ENCODE data around the gene ZNF618. TPM values are rescaled to one million over a fixed set of nuclear protein-coding genes. Genes with fewer than 3 reads are reported as not detected.

The ZNF618 gene
- total RNA-seq, 4 donors from 2014 or later = 2.9 to 5.8 (median 4.2) TPM

- H3K27me3 ChIP-seq = no peaks in the 10 kb centered on the region
- peaks cover 8% of the 10 kb centered on the region for H3K4me1 ChIP-seq
- no peak for DNase-seq (ENCODE audit: low spot score in 2 of 2)
- 95% methylated on average over 3 of the region's 3 CpGs for WGBS
- peaks cover 6% of the 10 kb centered on the region for H3K36me3 ChIP-seq
- H3K27ac ChIP-seq = no peak overlapping the region
- no peak overlapping the region for H3K4me3 ChIP-seq
- TF ChIP-seq EP300 (IDR thresholded peaks at IDR 0.05) = no peak
- no peak for TF ChIP-seq POLR2A (IDR thresholded peaks at IDR 0.05)
- TF ChIP-seq CTCF (IDR thresholded peaks at IDR 0.05) = no peak
- TF ChIP-seq POLR2AphosphoS5 (IDR thresholded peaks at IDR 0.05) = no peak
- no peaks in the 10 kb centered on the region for H3K9me3 ChIP-seq
These were observed 149.2 kb downstream of the ZNF618 start for GRCh38 chr9:114025196-114025753.

GRCh38 chr9:114025760-114026159, 149.7 kb downstream of the ZNF618 start:
- DNase-seq (ENCODE audit: low spot score in 2 of 2) = peak in 1 of 2 donors; percentile 20
- Histone ChIP-seq H3K4me1 (peaks cover 11% of the 10 kb centered on the region), H3K36me3 (peaks cover 6% of the 10 kb centered on the region), H3K9me3 (no peaks in the 10 kb centered on the region), H3K4me3 (no peak overlapping the region), H3K27ac (no peak overlapping the region), H3K27me3 (no peaks in the 10 kb centered on the region)
- 98% methylated on average over 5 of the region's 5 CpGs for whole genome bisulfite sequencing
- TF ChIP-seq CTCF (IDR thresholded peaks at IDR 0.05) = no peak
- TF ChIP-seq POLR2AphosphoS5 (IDR thresholded peaks at IDR 0.05) = no peak
- no peak for TF ChIP-seq EP300 (IDR thresholded peaks at IDR 0.05)
- no peak for TF ChIP-seq POLR2A (IDR thresholded peaks at IDR 0.05)

GRCh38 chr9:114026335-114026734, 150.2 kb downstream of the ZNF618 start:
- DNase-seq (ENCODE audit: low spot score in 2 of 2) = peak in 1 of 2 donors; percentile 26
- H3K4me3 ChIP-seq = no peak overlapping the region
- H3K4me1 ChIP-seq = peaks cover 11% of the 10 kb centered on the region
- H3K27ac ChIP-seq = no peak overlapping the region
- no peaks in the 10 kb centered on the region for H3K9me3 ChIP-seq
- H3K36me3 ChIP-seq = peaks cover 6% of the 10 kb centered on the region
- TF ChIP-seq POLR2A (IDR thresholded peaks at IDR 0.05) (no peak), EP300 (IDR thresholded peaks at IDR 0.05) (no peak), POLR2AphosphoS5 (IDR thresholded peaks at IDR 0.05) (no peak), CTCF (IDR thresholded peaks at IDR 0.05) (no peak)
- no peaks in the 10 kb centered on the region for H3K27me3 ChIP-seq
- 85% methylated on average over 4 of the region's 4 CpGs for WGBS

- Histone ChIP-seq H3K27ac (no peak overlapping the region), H3K36me3 (peaks cover 3% of the 10 kb centered on the region), H3K4me3 (no peak overlapping the region), H3K27me3 (no peaks in the 10 kb centered on the region), H3K9me3 (no peaks in the 10 kb centered on the region), H3K4me1 (peaks cover 11% of the 10 kb centered on the region)
- TF ChIP-seq EP300 (IDR thresholded peaks at IDR 0.05) (no peak), POLR2AphosphoS5 (IDR thresholded peaks at IDR 0.05) (no peak), POLR2A (IDR thresholded peaks at IDR 0.05) (no peak), CTCF (IDR thresholded peaks at IDR 0.05) (no peak)
- peak in 1 of 2 donors; percentile 49 for DNase-seq (ENCODE audit: low spot score in 2 of 2)
- 92% methylated on average over 11 of the region's 13 CpGs for WGBS
These were observed 151.2 kb downstream of the ZNF618 start for GRCh38 chr9:114027159-114027862.

GRCh38 chr9:114027863-114028465, 151.9 kb downstream of the ZNF618 start:
- DNase-seq (ENCODE audit: low spot score in 2 of 2) = peak in 1 of 2 donors; percentile 30
- H3K4me1 ChIP-seq = peaks cover 11% of the 10 kb centered on the region
- H3K9me3 ChIP-seq = no peaks in the 10 kb centered on the region
- H3K27me3 ChIP-seq = no peaks in the 10 kb centered on the region
- no peak overlapping the region for H3K27ac ChIP-seq
- H3K4me3 ChIP-seq = no peak overlapping the region
- no peak for TF ChIP-seq EP300 (IDR thresholded peaks at IDR 0.05)
- whole genome bisulfite sequencing = 93% methylated on average over 4 of the region's 4 CpGs
- H3K36me3 ChIP-seq = peaks cover 3% of the 10 kb centered on the region
